H1 (cell line): ENCODE measurements around the gene ALOX5AP. TPM values are rescaled to one million over a fixed set of nuclear protein-coding genes. Genes with fewer than 3 reads are reported as not detected.

Experiments
- CTCF ChIA-PET: fragments of 300-600 bp; sonication (Branson Sonifier 250); formaldehyde crosslinking; loops from one replicate; lab custom pipeline; 2021; ENCODE audit not compliant: partially characterized antibody; lab: Charles Lee
- POLR2A ChIA-PET: fragments of 300-600 bp; sonication (Branson Sonifier 250); formaldehyde crosslinking; loops from one replicate; lab custom pipeline; 2021; ENCODE audit warnings: inconsistent platforms; ENCODE audit not compliant: partially characterized antibody; lab: Charles Lee
- DNase-seq, 2 experiments: peaks; one replicate each; pipeline versions ENCODE4 v3.0.0 to v3.0.0-alpha.2; 2010 to 2022; ENCODE audit warnings: low spot score in 2 of 2, low read depth in 1 of 2, mixed read lengths in 1 of 2
- FAIRE-seq: peaks from 2 replicates; lab custom pipeline; 2011; peaks lifted over from hg19 to GRCh38; lab: Jason Lieb, UNC
- H2AFZ ChIP-seq: 2 replicates; pipeline ENCODE4 v1.8.1; 2012; ENCODE audit warnings: low read length, inconsistent platforms
- H2AK5ac ChIP-seq: 2 replicates; pipeline ENCODE4 v1.6.1; 2013; ENCODE audit warnings: low read depth, low read length
- H2BK120ac ChIP-seq: replicated peaks from 2 replicates; pipeline ENCODE3; 2013; ENCODE audit warnings: low read depth, low read length, inconsistent platforms
- H2BK12ac ChIP-seq: 2 replicates; pipeline ENCODE4 v1.6.1; 2013; ENCODE audit warnings: low read depth, low read length
- H2BK15ac ChIP-seq: 2 replicates; pipeline ENCODE4 v1.6.1; 2013; ENCODE audit warnings: low read length
- H2BK20ac ChIP-seq: 2 replicates; pipeline ENCODE4 v1.6.1; 2013; ENCODE audit warnings: low read length
- H2BK5ac ChIP-seq: 2 replicates; pipeline ENCODE4 v1.6.1; 2013; ENCODE audit warnings: low read depth, low read length
- H3K14ac ChIP-seq: 2 replicates; pipeline ENCODE4 v1.6.1; 2013; ENCODE audit warnings: inconsistent platforms; ENCODE audit not compliant: insufficient read length
- H3K18ac ChIP-seq: 2 replicates; pipeline ENCODE4 v1.6.1; 2013; ENCODE audit warnings: low read length; ENCODE audit errors: extremely low read depth
- H3K23ac ChIP-seq: 2 replicates; pipeline ENCODE4 v1.6.1; 2013; ENCODE audit warnings: inconsistent platforms; ENCODE audit not compliant: insufficient read length
- H3K23me2 ChIP-seq: 2 replicates; pipeline ENCODE4 v1.6.1; 2013; ENCODE audit warnings: low read depth, low read length
- H3K27ac ChIP-seq: 2 replicates; pipeline ENCODE4 v1.6.1; 2011; ENCODE audit warnings: low read depth, low read length, inconsistent platforms
- H3K27me3 ChIP-seq, 4 experiments: replicated peaks in 1 of 4; 1 replicate in 1 of 4; 2 replicates in 3 of 4; pipeline versions ENCODE4 v1.6.1 to v1.8.1; 2011 to 2013; ENCODE audit warnings: low read length in 3 of 4, mild to moderate bottlenecking in 3 of 4, inconsistent platforms in 2 of 4, mixed read lengths in 2 of 4, moderate library complexity in 1 of 4; ENCODE audit not compliant: control insufficient read depth in 3 of 4, insufficient read depth in 3 of 4; ENCODE audit errors: extremely low read depth in 1 of 4
- H3K36me3 ChIP-seq, 4 experiments: 2 replicates each; pipeline versions ENCODE4 v1.6.1 to v1.8.1; 2011 to 2013; ENCODE audit warnings: mild to moderate bottlenecking in 4 of 4, low read length in 3 of 4, moderate library complexity in 2 of 4, control low read depth in 1 of 4, inconsistent platforms in 1 of 4; ENCODE audit not compliant: insufficient read depth in 4 of 4, control insufficient read depth in 2 of 4
- H3K4ac ChIP-seq: replicated peaks from 2 replicates; pipeline ENCODE3; 2013; ENCODE audit warnings: low read length, low read depth, mixed read lengths, inconsistent platforms; ENCODE audit not compliant: insufficient read length
- H3K4me1 ChIP-seq, 4 experiments: replicated peaks in 1 of 4; 1 replicate in 1 of 4; 2 replicates in 3 of 4; pipeline versions ENCODE4 v1.6.1 to v1.8.1; 2011 to 2013; ENCODE audit warnings: low read length in 3 of 4, inconsistent platforms in 2 of 4, mixed read lengths in 1 of 4; ENCODE audit not compliant: insufficient read depth in 4 of 4, control insufficient read depth in 3 of 4
- H3K4me2 ChIP-seq, 2 experiments: 2 replicates each; pipeline versions ENCODE4 v1.6.1 to v1.8.1; 2011 to 2013; ENCODE audit warnings: low read depth in 2 of 2, low read length in 2 of 2, control low read depth in 1 of 2, inconsistent platforms in 1 of 2, mild to moderate bottlenecking in 1 of 2; ENCODE audit not compliant: insufficient read depth in 1 of 2
- H3K4me3 ChIP-seq, 4 experiments: fragments of 200-600, 300-600 bp in 1 of 4; sonication (generic), shearing (Covaris generic), sonication (Bioruptor Twin) in 1 of 4; 2 replicates each; pipeline versions ENCODE4 v1.5.1 to v1.8.1; 2011 to 2016; ENCODE audit warnings: low read length in 4 of 4, low read depth in 3 of 4, control low read depth in 2 of 4, inconsistent platforms in 2 of 4, mild to moderate bottlenecking in 2 of 4, mixed read lengths in 1 of 4, moderate library complexity in 1 of 4; ENCODE audit not compliant: insufficient read depth in 2 of 4; ENCODE audit errors: extremely low read depth in 1 of 4
- H3K56ac ChIP-seq: replicated peaks from 2 replicates; pipeline ENCODE3; 2013; ENCODE audit warnings: low read depth, mild to moderate bottlenecking, mixed read lengths, low read length, inconsistent platforms; ENCODE audit not compliant: insufficient read length
- H3K79me1 ChIP-seq: 2 replicates; pipeline ENCODE4 v1.6.1; 2013; ENCODE audit warnings: low read depth, low read length, control low read depth
- H3K79me2 ChIP-seq, 2 experiments: 2 replicates each; pipeline versions ENCODE4 v1.6.1 to v1.8.1; 2012 to 2013; ENCODE audit warnings: low read length in 2 of 2, mild to moderate bottlenecking in 2 of 2, inconsistent platforms in 1 of 2; ENCODE audit not compliant: insufficient read depth in 2 of 2, control insufficient read depth in 1 of 2
- H3K9ac ChIP-seq, 4 experiments: replicated peaks in 1 of 4; 1 replicate in 1 of 4; 2 replicates in 3 of 4; pipeline versions ENCODE4 v1.6.1 to v1.8.1; 2011 to 2013; ENCODE audit warnings: low read depth in 3 of 4, low read length in 3 of 4, control low read depth in 2 of 4, mild to moderate bottlenecking in 2 of 4, moderate library complexity in 2 of 4, inconsistent platforms in 1 of 4; ENCODE audit errors: extremely low read depth in 1 of 4
- H3K9me3 ChIP-seq, 2 experiments: 2 replicates each; pipeline versions ENCODE4 v1.6.1 to v1.8.1; 2012 to 2013; ENCODE audit warnings: mild to moderate bottlenecking in 2 of 2, moderate library complexity in 2 of 2, control low read depth in 1 of 2, inconsistent platforms in 1 of 2, low read depth in 1 of 2, low read length in 1 of 2, mixed read lengths in 1 of 2; ENCODE audit not compliant: insufficient read depth in 2 of 2
- H4K20me1 ChIP-seq, 2 experiments: replicated peaks in 1 of 2; 2 replicates each; pipeline versions ENCODE3 to v1.8.1; 2011 to 2013; ENCODE audit warnings: inconsistent platforms in 2 of 2, low read length in 2 of 2, mild to moderate bottlenecking in 1 of 2; ENCODE audit not compliant: insufficient read depth in 2 of 2, control insufficient read depth in 1 of 2
- H4K5ac ChIP-seq: 2 replicates; pipeline ENCODE4 v1.6.1; 2013; ENCODE audit warnings: low read length, low read depth, mixed read lengths, inconsistent platforms; ENCODE audit not compliant: insufficient read length
- H4K8ac ChIP-seq: 2 replicates; pipeline ENCODE4 v1.8.0; 2013; ENCODE audit warnings: mild to moderate bottlenecking, moderate library complexity, low read length, inconsistent platforms; ENCODE audit not compliant: insufficient read depth; ENCODE audit errors: extremely low read depth
- H4K91ac ChIP-seq: replicated peaks from 2 replicates; pipeline ENCODE3; 2013; ENCODE audit warnings: low read length, mixed read lengths, inconsistent platforms; ENCODE audit not compliant: insufficient read length
- ATF2 ChIP-seq: IDR thresholded peaks from 2 replicates; pipeline ENCODE4 v1.6.1; 2012; ENCODE audit warnings: low read length, inconsistent platforms
- BRCA1 ChIP-seq: IDR thresholded peaks from 2 replicates; pipeline ENCODE4 v1.6.1; 2012; ENCODE audit warnings: low read depth, low read length, improper control_type of control experiment
- GTF2F1 ChIP-seq: IDR thresholded peaks from 2 replicates; pipeline ENCODE4 v1.6.1; 2012; ENCODE audit warnings: low read depth, low read length, improper control_type of control experiment, borderline replicate concordance
- JUND ChIP-seq: IDR thresholded peaks from 2 replicates; pipeline ENCODE4 v1.6.1; 2011; ENCODE audit warnings: mild to moderate bottlenecking, improper control_type of control experiment, low read length
- POU5F1 ChIP-seq: IDR thresholded peaks from 2 replicates; pipeline ENCODE4 v1.6.1; 2011; ENCODE audit warnings: low read depth, mild to moderate bottlenecking, low read length, moderate library complexity
- RAD21 ChIP-seq, 2 experiments: IDR thresholded peaks in 1 of 2; conservative IDR thresholded peaks in 1 of 2; 2 replicates each; pipeline ENCODE4 v1.6.1; 2011; ENCODE audit warnings: low read depth in 2 of 2, low read length in 2 of 2, improper control_type of control experiment in 1 of 2, inconsistent platforms in 1 of 2, mild to moderate bottlenecking in 1 of 2, moderate library complexity in 1 of 2
- RBBP5 ChIP-seq: IDR thresholded peaks from 2 replicates; pipeline ENCODE4 v1.7.1; 2012; ENCODE audit warnings: low read depth, mild to moderate bottlenecking, inconsistent platforms, low read length, moderate library complexity, borderline replicate concordance
- SIN3A ChIP-seq, 2 experiments: IDR thresholded peaks in 1 of 2; conservative IDR thresholded peaks in 1 of 2; 2 replicates each; pipeline ENCODE4 v1.6.1; 2011 to 2012; ENCODE audit warnings: low read length in 2 of 2, improper control_type of control experiment in 1 of 2, low read depth in 1 of 2, mild to moderate bottlenecking in 1 of 2
- SRF ChIP-seq: IDR thresholded peaks from 2 replicates; pipeline ENCODE4 v1.6.1; 2011; ENCODE audit warnings: mild to moderate bottlenecking, low read depth, low read length, moderate library complexity
- TBP ChIP-seq: IDR thresholded peaks from 2 replicates; pipeline ENCODE4 v1.6.1; 2011; ENCODE audit warnings: low read depth, low read length, improper control_type of control experiment
- ZNF274 ChIP-seq: IDR thresholded peaks from 2 replicates; pipeline ENCODE4 v1.7.0; 2012; ENCODE audit warnings: low read length, borderline replicate concordance; ENCODE audit errors: extremely low read depth
- WGBS, 2 experiments: shearing (Covaris generic) in 1 of 2; methylation state at CpG; one replicate each; pipeline versions ENCODE4 v1.1.6 to v1.1.7; 2013 to 2015; ENCODE audit warnings: low lambda C conversion rate in 2 of 2, mixed read lengths in 2 of 2, inconsistent platforms in 1 of 2, low coverage in 1 of 2, missing lambda C conversion rate in 1 of 2; ENCODE audit not compliant: insufficient replicate concordance in 2 of 2, insufficient coverage in 1 of 2, insufficient read length in 1 of 2; ENCODE audit errors: extremely low coverage in 1 of 2, missing lambda C conversion rate in 1 of 2; 5-methylcytosine and 5-hydroxymethylcytosine counted together
- polyA plus RNA-seq, 7 experiments: library from polyadenylated mRNA; depleted of rRNA in 3 of 7; stranded (reverse) in 5 of 7; unstranded in 2 of 7; fragments of >200 nt in 5 of 7; fragments of 200-250 nt in 2 of 7; gene quantifications; 1 replicate in 5 of 7; 2 replicates in 1 of 7; 4 replicates in 1 of 7; pipeline versions ENCODE4 v1.2.1 to v1.2.3, GENCODE V29; 2011 to 2013; ENCODE audit warnings: missing spikeins in 2 of 7, mixed read lengths in 2 of 7
- total RNA-seq: library from RNA; stranded (reverse); fragmentation: NEBNext Ultra II Directional; extraction: Animal tissue kit (Norgen Biotek cat#: 25700); gene quantifications from 2 replicates; pipeline ENCODE4 v1.2.1, GENCODE V29; 2021

ALOX5AP gene
- total and polyA plus RNA-seq, 2 of the 8 experiments (the other 6 are each of a cell fraction or from before 2014, with no cell fraction given): not detected

- H3K14ac ChIP-seq: no peak overlapping the region
- no peak overlapping the region for H2BK12ac ChIP-seq
- H2BK5ac ChIP-seq: no peak overlapping the region
- no peaks in the 10 kb centered on the region for H3K9me3 ChIP-seq
- no peaks in the 10 kb centered on the region for H3K79me2 ChIP-seq
- no peak overlapping the region for H2AK5ac ChIP-seq
- no peak for FAIRE-seq
- DNase-seq: no peak
- no peak overlapping the region for H3K56ac ChIP-seq
- H4K20me1 ChIP-seq: no peaks in the 10 kb centered on the region
- H3K27me3 ChIP-seq: peaks cover 0 to 3% (median 0%) of the 10 kb centered on the region in 4 experiments; a peak in 1 of 7 replicates
- no peak overlapping the region for H3K18ac ChIP-seq
- no peak overlapping the region for H2BK20ac ChIP-seq
- no peaks in the 10 kb centered on the region for H3K79me1 ChIP-seq
- no peak overlapping the region for H2BK120ac ChIP-seq
- no peak overlapping the region for H3K4me2 ChIP-seq
- ChIA-PET POLR2A (no interaction called here), CTCF (interaction anchor here (0.5 to 1.8 kb wide), 6 partner anchors 20 to 304 kb away, joined by 3 to 6 read pairs (median 4); no protein-coding TSS in a partner anchor)
- H3K36me3 ChIP-seq: no peaks in the 10 kb centered on the region
- 89% methylated on average over 11 of the region's 11 CpGs; no CpG with 5 or more reads in 1 of the 2 experiments for whole genome bisulfite sequencing, 2 experiments
- H3K4ac ChIP-seq: no peak overlapping the region
- H2AFZ ChIP-seq: no peak overlapping the region
- H2BK15ac ChIP-seq: no peak overlapping the region
- H4K8ac ChIP-seq: no peak overlapping the region
- no peak overlapping the region for H3K4me3 ChIP-seq
- H3K27ac ChIP-seq: no peak overlapping the region
- no peak overlapping the region for H3K23ac ChIP-seq
- peaks cover 0 to 5% (median 2%) of the 10 kb centered on the region in 4 experiments; a peak in 4 of 7 replicates for H3K4me1 ChIP-seq
- no peak overlapping the region for H4K91ac ChIP-seq
- no peaks in the 10 kb centered on the region for H3K23me2 ChIP-seq
- no peak overlapping the region for H3K9ac ChIP-seq
- H4K5ac ChIP-seq: no peak overlapping the region
- TF ChIP-seq JUND (no peak), RAD21 (IDR thresholded peaks at IDR 0.05 in 1 of 2, conservative IDR thresholded peaks at IDR 0.05 in 1 of 2; ENCODE audit: low read depth in 2 of 2, low read length in 2 of 2) (no peak), SIN3A (conservative IDR thresholded peaks at IDR 0.05 in 1 of 2, IDR thresholded peaks at IDR 0.05 in 1 of 2; ENCODE audit: low read depth in 1 of 2, low read length in 2 of 2) (no peak), RBBP5 (no peak), ZNF274 (no peak), TBP (no peak), POU5F1 (no peak), GTF2F1 (no peak), ATF2 (no peak), SRF (no peak), BRCA1 (no peak)
Observed at GRCh38 chr13:30798776-30799355, 63.5 kb downstream of the ALOX5AP start.
